HS-27A (cell line): ENCODE measurements around the gene CADM2.
A peak's percentile ranks its signal among the peaks of the same experiment; 100 is the strongest.
"Not testable (repeated sequence)": the region's sequence is repeated elsewhere in the genome, so short reads cannot be mapped to it uniquely, and the experiment has no call there.

ENCODE experiments used
- DNase-seq: peaks from one replicate; pipeline ENCODE4 v3.0.0-alpha.2; 2012; ENCODE audit warnings: low read depth, missing footprints

The CADM2 gene

GRCh38 chr3:85077018-85077417 lies 118.2 kb downstream of the CADM2 start:
- no peak for DNase-seq

- peak; percentile 3 for DNase-seq
Measured at GRCh38 chr3:85081191-85081906, 122.6 kb downstream of the CADM2 start.

GRCh38 chr3:85090495-85090894 lies 131.7 kb downstream of the CADM2 start:
- DNase-seq: no peak

GRCh38 chr3:85100316-85100715 lies 141.5 kb downstream of the CADM2 start:
- DNase-seq: no peak

- DNase-seq: no peak
Measured at GRCh38 chr3:85102781-85103180, 144.0 kb downstream of the CADM2 start.

- no peak for DNase-seq
Measured at GRCh38 chr3:85110393-85110792, 151.6 kb downstream of the CADM2 start.

- DNase-seq: no peak
Measured at GRCh38 chr3:85120879-85121278, 162.1 kb downstream of the CADM2 start.

- DNase-seq: not testable (repeated sequence)
Measured at GRCh38 chr3:85132864-85133263, 174.1 kb downstream of the CADM2 start.

- not testable (repeated sequence) for DNase-seq
Measured at GRCh38 chr3:85133691-85134420, 175.1 kb downstream of the CADM2 start.

- no peak for DNase-seq
Measured at GRCh38 chr3:85142626-85143025, 183.8 kb downstream of the CADM2 start.

GRCh38 chr3:85148036-85148435 lies 189.2 kb downstream of the CADM2 start:
- no peak for DNase-seq

- DNase-seq: no peak
Measured at GRCh38 chr3:85151555-85151954, 192.8 kb downstream of the CADM2 start.

GRCh38 chr3:85153279-85153678 lies 194.5 kb downstream of the CADM2 start:
- not testable (repeated sequence) for DNase-seq

GRCh38 chr3:85159376-85159775 lies 200.6 kb downstream of the CADM2 start:
- no peak for DNase-seq

- DNase-seq: no peak
Measured at GRCh38 chr3:85161544-85161943, 202.8 kb downstream of the CADM2 start.

- no peak for DNase-seq
Measured at GRCh38 chr3:85162905-85163304, 204.1 kb downstream of the CADM2 start.

- DNase-seq: no peak
Measured at GRCh38 chr3:85164436-85164835, 205.6 kb downstream of the CADM2 start.

GRCh38 chr3:85167576-85167975 lies 208.8 kb downstream of the CADM2 start:
- no peak for DNase-seq

- no peak for DNase-seq
Measured at GRCh38 chr3:85170646-85171045, 211.9 kb downstream of the CADM2 start.

GRCh38 chr3:85171976-85172375 lies 213.2 kb downstream of the CADM2 start:
- no peak for DNase-seq

GRCh38 chr3:85176799-85177198 lies 218.0 kb downstream of the CADM2 start:
- DNase-seq: no peak

GRCh38 chr3:85182975-85183752 lies 224.4 kb downstream of the CADM2 start:
- no peak for DNase-seq

- no peak for DNase-seq
Measured at GRCh38 chr3:85185495-85185894, 226.7 kb downstream of the CADM2 start.
